GM19438 (cell line): ENCODE data around the gene EFR3B.

Experiments
- ATAC-seq: cut with Tn5 transposase; IDR thresholded peaks from one replicate; pipeline ENCODE4 v1.9.1; 2021; ENCODE audit warnings: low read depth; ENCODE audit not compliant: unreplicated experiment

Gene EFR3B

GRCh38 chr2:25176541-25177181 lies 134.8 kb downstream of the EFR3B start:
- ATAC-seq, result no peak

GRCh38 chr2:25177211-25177611 lies 135.3 kb downstream of the EFR3B start:
- no peak for ATAC-seq

GRCh38 chr2:25178976-25179375 lies 137.1 kb downstream of the EFR3B start:
- ATAC-seq, result no peak

GRCh38 chr2:25184254-25184653 lies 142.4 kb downstream of the EFR3B start:
- ATAC-seq, result no peak

GRCh38 chr2:25187729-25188350 lies 146.0 kb downstream of the EFR3B start:
- ATAC-seq, result no peak

GRCh38 chr2:25188405-25188804 lies 146.5 kb downstream of the EFR3B start:
- ATAC-seq, result no peak

GRCh38 chr2:25190536-25190935 lies 148.7 kb downstream of the EFR3B start:
- ATAC-seq, result no peak

- ATAC-seq, result no peak
These were observed 152.8 kb downstream of the EFR3B start for GRCh38 chr2:25194576-25195122.

- ATAC-seq, result no peak
These were observed 155.7 kb downstream of the EFR3B start for GRCh38 chr2:25197336-25198208.

- ATAC-seq, result no peak
These were observed 156.3 kb downstream of the EFR3B start for GRCh38 chr2:25198209-25198525.

- ATAC-seq, result no peak
These were observed 156.7 kb downstream of the EFR3B start for GRCh38 chr2:25198576-25198975.

GRCh38 chr2:25201265-25201664 lies 159.4 kb downstream of the EFR3B start:
- no peak for ATAC-seq

- ATAC-seq, result no peak
These were observed 159.9 kb downstream of the EFR3B start for GRCh38 chr2:25201794-25202193.

- no peak for ATAC-seq
These were observed 160.4 kb downstream of the EFR3B start for GRCh38 chr2:25202275-25202674.

GRCh38 chr2:25204190-25204838 lies 162.4 kb downstream of the EFR3B start:
- no peak for ATAC-seq

GRCh38 chr2:25207078-25207545 lies 165.2 kb downstream of the EFR3B start:
- no peak for ATAC-seq
